HG02870 (cell line): ENCODE measurements around the gene GNS.

Source experiments
- ATAC-seq: cut with Tn5 transposase; IDR thresholded peaks from one replicate; pipeline ENCODE4 v1.9.1; 2021; ENCODE audit warnings: mild to moderate bottlenecking, moderate library complexity; ENCODE audit not compliant: unreplicated experiment

GNS gene

GRCh38 chr12:64737539-64737938 is 21.7 kb downstream of the GNS start:
- ATAC-seq = no peak

GRCh38 chr12:64736771-64737170 is 22.4 kb downstream of the GNS start:
- no peak for ATAC-seq

GRCh38 chr12:64735442-64735841 is 23.8 kb downstream of the GNS start:
- no peak for ATAC-seq

GRCh38 chr12:64733857-64734256 is 25.3 kb downstream of the GNS start:
- ATAC-seq = no peak

- no peak for ATAC-seq
These were observed 27.5 kb downstream of the GNS start for GRCh38 chr12:64731683-64732082.

GRCh38 chr12:64730588-64730969 is 28.6 kb downstream of the GNS start:
- no peak for ATAC-seq

GRCh38 chr12:64729909-64730587 is 29.2 kb downstream of the GNS start:
- peak; percentile 42 for ATAC-seq

- no peak for ATAC-seq
These were observed 34.9 kb downstream of the GNS start for GRCh38 chr12:64724201-64724745.

GRCh38 chr12:64723630-64724029 is 35.6 kb downstream of the GNS start:
- no peak for ATAC-seq

GRCh38 chr12:64722835-64723234 is 36.4 kb downstream of the GNS start:
- no peak for ATAC-seq

GRCh38 chr12:64720884-64721283 is 38.3 kb downstream of the GNS start:
- ATAC-seq = no peak

- ATAC-seq = no peak
These were observed 40.6 kb downstream of the GNS start for GRCh38 chr12:64718649-64719048.

- ATAC-seq = no peak
These were observed 42.3 kb downstream of the GNS start for GRCh38 chr12:64716839-64717455.

GRCh38 chr12:64716371-64716770 is 42.8 kb downstream of the GNS start:
- no peak for ATAC-seq

GRCh38 chr12:64714551-64714968 is 44.6 kb downstream of the GNS start:
- peak; percentile 77 for ATAC-seq

GRCh38 chr12:64713376-64713775 is 45.8 kb downstream of the GNS start:
- ATAC-seq = no peak

GRCh38 chr12:64709429-64709828 is 49.8 kb downstream of the GNS start:
- no peak for ATAC-seq

GRCh38 chr12:64707926-64708325 is 51.3 kb downstream of the GNS start:
- ATAC-seq = no peak

GRCh38 chr12:64707362-64707761 is 51.8 kb downstream of the GNS start:
- ATAC-seq = no peak

- ATAC-seq = no peak
These were observed 52.3 kb downstream of the GNS start for GRCh38 chr12:64706857-64707256.

- no peak for ATAC-seq
These were observed 52.9 kb downstream of the GNS start for GRCh38 chr12:64706306-64706705.

GRCh38 chr12:64701283-64701682 is 57.9 kb downstream of the GNS start:
- ATAC-seq = no peak

- ATAC-seq = no peak
These were observed 58.7 kb downstream of the GNS start for GRCh38 chr12:64700532-64700931.
